Measurements from ENCODE around the gene TMTC1. TPM values are rescaled to one million over a fixed set of nuclear protein-coding genes. Genes with fewer than 3 reads are reported as not detected.

The TMTC1 gene
- total RNA-seq, 1 experiment from 2014 or later, result 0.17 TPM

GRCh38 chr12:29497588-29497987 is 286.2 kb downstream of the TMTC1 start, which contains the start of gene OVCH1:
OVCH1 (minus strand) TSS chr12:29497686; CDS start chr12:29497686, 0 bp downstream.
- intact Hi-C loops (cut with micrococcal nuclease; ENCODE audit: unreplicated experiment), result no loop called here
- CTCF ChIA-PET, result no interaction called here
- no peak for DNase-seq
- H3K9me3 Mint-ChIP-seq (ENCODE audit: low read depth, unreplicated experiment), result no peaks in the 10 kb centered on the region
- BruUV-seq (replicated peaks), result no TSS peak
- no peak within 1 kb of the TSS for H3K27ac Mint-ChIP-seq (ENCODE audit: unreplicated experiment)
- no peak for TF ChIP-seq CTCF (IDR thresholded peaks at IDR 0.05; ENCODE audit: unreplicated experiment)
- H3K4me1 Mint-ChIP-seq (ENCODE audit: low read depth, unreplicated experiment), result no peaks in the 10 kb centered on the region
- no peak within 1 kb of the TSS for H3K4me3 Mint-ChIP-seq (ENCODE audit: low read depth, unreplicated experiment)
- no peaks in the 10 kb centered on the region for H3K36me3 Mint-ChIP-seq (ENCODE audit: insufficient read depth, unreplicated experiment)
- peaks cover 21% of the 10 kb centered on the region for H3K27me3 Mint-ChIP-seq (ENCODE audit: unreplicated experiment)

- CTCF ChIA-PET, result interaction anchor here (0.6 kb wide), 1 partner anchor 332 kb away, joined by 3 read pairs; no protein-coding TSS in a partner anchor
- Mint-ChIP-seq H3K27ac (ENCODE audit: unreplicated experiment) (no peak overlapping the region), H3K4me1 (ENCODE audit: low read depth, unreplicated experiment) (no peaks in the 10 kb centered on the region), H3K27me3 (ENCODE audit: unreplicated experiment) (peaks cover 39% of the 10 kb centered on the region), H3K4me3 (ENCODE audit: low read depth, unreplicated experiment) (no peak overlapping the region), H3K9me3 (ENCODE audit: low read depth, unreplicated experiment) (no peaks in the 10 kb centered on the region), H3K36me3 (ENCODE audit: insufficient read depth, unreplicated experiment) (no peaks in the 10 kb centered on the region)
- DNase-seq, result no peak
- intact Hi-C loops (cut with micrococcal nuclease; ENCODE audit: unreplicated experiment), result no loop called here
- no peak for TF ChIP-seq CTCF (IDR thresholded peaks at IDR 0.05; ENCODE audit: unreplicated experiment)
- BruUV-seq (replicated peaks), result no TSS peak
Observed at GRCh38 chr12:29492891-29493290, 290.9 kb downstream of the TMTC1 start.

- intact Hi-C loops (cut with micrococcal nuclease; ENCODE audit: unreplicated experiment), result no loop called here
- DNase-seq, result no peak
- Mint-ChIP-seq H3K4me3 (ENCODE audit: low read depth, unreplicated experiment) (no peak overlapping the region), H3K4me1 (ENCODE audit: low read depth, unreplicated experiment) (no peaks in the 10 kb centered on the region), H3K9me3 (ENCODE audit: low read depth, unreplicated experiment) (no peaks in the 10 kb centered on the region), H3K27ac (ENCODE audit: unreplicated experiment) (no peak overlapping the region), H3K27me3 (ENCODE audit: unreplicated experiment) (peaks cover 36% of the 10 kb centered on the region), H3K36me3 (ENCODE audit: insufficient read depth, unreplicated experiment) (no peaks in the 10 kb centered on the region)
- no TSS peak for BruUV-seq (replicated peaks)
- TF ChIP-seq CTCF (IDR thresholded peaks at IDR 0.05; ENCODE audit: unreplicated experiment), result no peak
- CTCF ChIA-PET, result no interaction called here
Observed at GRCh38 chr12:29486972-29487371, 296.8 kb downstream of the TMTC1 start.

GRCh38 chr12:29463198-29463597 is 320.5 kb downstream of the TMTC1 start:
- DNase-seq, result no peak
- H3K27ac Mint-ChIP-seq (ENCODE audit: unreplicated experiment), result no peak overlapping the region
- no peak for TF ChIP-seq CTCF (IDR thresholded peaks at IDR 0.05; ENCODE audit: unreplicated experiment)
- no peaks in the 10 kb centered on the region for H3K4me1 Mint-ChIP-seq (ENCODE audit: low read depth, unreplicated experiment)
- H3K27me3 Mint-ChIP-seq (ENCODE audit: unreplicated experiment), result no peaks in the 10 kb centered on the region
- no TSS peak for BruUV-seq (replicated peaks)
- intact Hi-C loops (cut with micrococcal nuclease; ENCODE audit: unreplicated experiment), result no loop called here
- no peaks in the 10 kb centered on the region for H3K9me3 Mint-ChIP-seq (ENCODE audit: low read depth, unreplicated experiment)
- no peaks in the 10 kb centered on the region for H3K36me3 Mint-ChIP-seq (ENCODE audit: insufficient read depth, unreplicated experiment)
- CTCF ChIA-PET, result no interaction called here
- H3K4me3 Mint-ChIP-seq (ENCODE audit: low read depth, unreplicated experiment), result no peak overlapping the region

Measured in Calu3 (cell line).